Measurements from ENCODE around the gene USP24. TPM values are rescaled to one million over a fixed set of nuclear protein-coding genes. Genes with fewer than 3 reads are reported as not detected.

Gene USP24
- polyA plus RNA-seq, 1 donor (not counting 4 experiments of a cell fraction or from before 2014, with no cell fraction given) = 22.5 TPM

GRCh38 chr1:55234016-55234415 lies 18.9 kb upstream of the USP24 start:
- H3K9me3 ChIP-seq (ENCODE audit: control insufficient read depth, low read depth, low read length) = no peaks in the 10 kb centered on the region
- no peaks in the 10 kb centered on the region for H3K9me1 ChIP-seq (ENCODE audit: control insufficient read depth, extremely low read depth, insufficient read depth, low read length)
- no peak for TF ChIP-seq EZH2 (IDR thresholded peaks at IDR 0.05; ENCODE audit: low read length)
- TF ChIP-seq CTCF (optimal IDR thresholded peaks at IDR 0.05 in 1 of 3, IDR thresholded peaks at IDR 0.05 in 1 of 3, conservative IDR thresholded peaks at IDR 0.05 in 1 of 3; ENCODE audit: extremely low read depth in 1 of 3, insufficient read depth in 2 of 3, low read length in 3 of 3) = no peak
- no peaks in the 10 kb centered on the region for H4K20me1 ChIP-seq (ENCODE audit: control insufficient read depth, extremely low read depth, insufficient read depth, low read length)
- no peaks in the 10 kb centered on the region for H3K79me2 ChIP-seq (ENCODE audit: control insufficient read depth, insufficient read depth, low read length)
- no peak overlapping the region for H3K4me2 ChIP-seq (ENCODE audit: control insufficient read depth, extremely low read depth, insufficient read depth, low read depth, low read length)
- H3K4me3 ChIP-seq (ENCODE audit: control insufficient read depth in 2 of 3, extremely low read depth in 1 of 3, insufficient read depth in 2 of 3, low read depth in 1 of 3, low read length in 3 of 3) = no peak overlapping the region
- no peak overlapping the region for H3K27ac ChIP-seq (ENCODE audit: control insufficient read depth, insufficient read depth, low read length)
- dilution Hi-C loops (cut with MboI; ENCODE audit: extremely low pct_ligation_motif_present, low sequenced_read_pairs) = no loop called here
- no peak for DNase-seq (ENCODE audit: low read depth, low spot score)
- no peaks in the 10 kb centered on the region for H3K36me3 ChIP-seq (ENCODE audit: control insufficient read depth in 2 of 2, extremely low read depth in 1 of 2, insufficient read depth in 2 of 2, low read length in 2 of 2)
- no peak for FAIRE-seq
- no peak overlapping the region for H2AFZ ChIP-seq (ENCODE audit: control insufficient read depth, low read length)
- H3K4me1 ChIP-seq (ENCODE audit: control insufficient read depth, extremely low read depth, insufficient read depth, low read length) = peaks cover 13% of the 10 kb centered on the region
- no peaks in the 10 kb centered on the region for H3K27me3 ChIP-seq (ENCODE audit: control insufficient read depth, extremely low read depth, insufficient read depth, low read length)
- no peak overlapping the region for H3K9ac ChIP-seq (ENCODE audit: control insufficient read depth, extremely low read depth, insufficient read depth, low read length)

- Histone ChIP-seq H3K36me3 (ENCODE audit: control insufficient read depth in 2 of 2, extremely low read depth in 1 of 2, insufficient read depth in 2 of 2, low read length in 2 of 2) (no peaks in the 10 kb centered on the region), H3K4me2 (ENCODE audit: control insufficient read depth, extremely low read depth, insufficient read depth, low read depth, low read length) (no peak overlapping the region), H3K27ac (ENCODE audit: control insufficient read depth, insufficient read depth, low read length) (no peak overlapping the region), H3K4me3 (ENCODE audit: control insufficient read depth in 2 of 3, extremely low read depth in 1 of 3, insufficient read depth in 2 of 3, low read depth in 1 of 3, low read length in 3 of 3) (no peak overlapping the region), H4K20me1 (ENCODE audit: control insufficient read depth, extremely low read depth, insufficient read depth, low read length) (no peaks in the 10 kb centered on the region), H2AFZ (ENCODE audit: control insufficient read depth, low read length) (no peak overlapping the region), H3K9ac (ENCODE audit: control insufficient read depth, extremely low read depth, insufficient read depth, low read length) (no peak overlapping the region), H3K4me1 (ENCODE audit: control insufficient read depth, extremely low read depth, insufficient read depth, low read length) (peaks cover 13% of the 10 kb centered on the region), H3K9me3 (ENCODE audit: control insufficient read depth, low read depth, low read length) (no peaks in the 10 kb centered on the region), H3K27me3 (ENCODE audit: control insufficient read depth, extremely low read depth, insufficient read depth, low read length) (no peaks in the 10 kb centered on the region), H3K9me1 (ENCODE audit: control insufficient read depth, extremely low read depth, insufficient read depth, low read length) (no peaks in the 10 kb centered on the region), H3K79me2 (ENCODE audit: control insufficient read depth, insufficient read depth, low read length) (no peaks in the 10 kb centered on the region)
- FAIRE-seq (no peak), DNase-seq (ENCODE audit: low read depth, low spot score) (no peak)
- dilution Hi-C loops (cut with MboI; ENCODE audit: extremely low pct_ligation_motif_present, low sequenced_read_pairs) = no loop called here
- no peak for TF ChIP-seq EZH2 (IDR thresholded peaks at IDR 0.05; ENCODE audit: low read length)
- no peak for TF ChIP-seq CTCF (optimal IDR thresholded peaks at IDR 0.05 in 1 of 3, IDR thresholded peaks at IDR 0.05 in 1 of 3, conservative IDR thresholded peaks at IDR 0.05 in 1 of 3; ENCODE audit: extremely low read depth in 1 of 3, insufficient read depth in 2 of 3, low read length in 3 of 3)
Measured at GRCh38 chr1:55233145-55233777, 18.1 kb upstream of the USP24 start.

All from keratinocyte (primary cell).